ENCODE data around the gene JUNB.
"Not testable (repeated sequence)": the region's sequence is repeated elsewhere in the genome, so short reads cannot be mapped to it uniquely, and the experiment has no call there.

JUNB gene

GRCh38 chr19:12797607-12798006, 6.3 kb downstream of the JUNB start:
- in situ Hi-C loops (cut with MboI; ENCODE audit: low sequenced_read_pairs); H3K4me3 ChIP-seq; DNase-seq (ENCODE audit: low spot score in 2 of 2); H3K27me3 ChIP-seq (ENCODE audit: low read depth); H3K9me3 ChIP-seq: not testable (repeated sequence)
- peaks cover 15% of the 10 kb centered on the region for H3K4me1 ChIP-seq
- peaks cover 37% of the 10 kb centered on the region for H3K36me3 ChIP-seq (replicated peaks)

DNA sequence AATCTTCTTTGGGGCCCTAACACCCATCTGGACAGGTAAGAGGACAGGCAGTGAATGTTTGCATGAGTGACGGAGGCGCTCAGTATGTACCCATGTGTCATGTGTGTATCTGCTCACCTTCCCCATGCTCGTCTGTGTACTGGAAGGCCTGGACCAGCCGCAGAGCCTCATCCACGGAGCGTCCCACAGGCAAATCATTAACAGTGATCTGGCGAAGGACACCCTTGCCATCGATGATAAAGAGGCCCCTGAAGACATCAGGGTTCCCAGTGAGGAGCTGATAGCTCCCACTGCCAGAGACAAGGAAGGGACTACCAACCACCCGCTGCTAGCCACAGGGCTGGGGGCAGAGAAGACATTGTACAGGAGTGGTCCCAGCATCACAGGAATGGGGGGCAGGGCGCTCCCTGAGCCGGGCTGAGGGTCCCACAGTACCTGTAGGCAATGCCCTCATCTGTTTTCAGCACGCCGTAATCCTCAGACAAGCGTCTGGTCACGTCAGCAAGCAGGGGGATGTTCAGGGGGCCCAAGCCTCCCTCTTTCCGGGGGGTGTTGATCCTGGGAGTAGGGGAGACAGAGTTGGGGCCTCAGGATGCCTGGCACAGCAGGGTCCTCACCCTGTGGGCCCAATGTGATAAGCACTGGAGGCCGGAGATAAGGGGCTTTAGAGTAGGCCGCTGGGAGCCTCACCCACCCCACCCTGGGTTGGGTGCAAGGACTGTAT, 8.6 kb downstream of the JUNB start:
- Histone ChIP-seq H3K4me1 (peaks cover 12% of the 10 kb centered on the region), H3K9me3 (no peaks in the 10 kb centered on the region; the same call in 1 of the 2 replicates), H3K27me3 (ENCODE audit: low read depth) (no peaks in the 10 kb centered on the region), H3K4me3 (peak overlapping the region; percentile 98), H3K36me3 (replicated peaks) (peaks cover 37% of the 10 kb centered on the region)
- no peak for DNase-seq (ENCODE audit: low spot score in 2 of 2)
- in situ Hi-C loops (cut with MboI; ENCODE audit: low sequenced_read_pairs), result no loop called here

GRCh38 chr19:12800466-12800770, 9.1 kb downstream of the JUNB start:
- H3K36me3 ChIP-seq (replicated peaks), result peaks cover 37% of the 10 kb centered on the region
- no peak for DNase-seq (ENCODE audit: low spot score in 2 of 2)
- H3K4me1 ChIP-seq, result peaks cover 12% of the 10 kb centered on the region
- H3K27me3 ChIP-seq (ENCODE audit: low read depth), result no peaks in the 10 kb centered on the region
- H3K4me3 ChIP-seq, result peak overlapping the region; percentile 98
- no peaks in the 10 kb centered on the region; the same call in 1 of the 2 replicates for H3K9me3 ChIP-seq
- in situ Hi-C loops (cut with MboI; ENCODE audit: low sequenced_read_pairs), result no loop called here

- in situ Hi-C loops (cut with MboI; ENCODE audit: low sequenced_read_pairs), result no loop called here
- DNase-seq (ENCODE audit: low spot score in 2 of 2), result peak in 1 of 2 experiments; percentile 44
- peaks cover 13% of the 10 kb centered on the region for H3K4me1 ChIP-seq
- H3K27me3 ChIP-seq (ENCODE audit: low read depth), result no peaks in the 10 kb centered on the region
- no peaks in the 10 kb centered on the region; the same call in 1 of the 2 replicates for H3K9me3 ChIP-seq
- peak overlapping the region; percentile 98 for H3K4me3 ChIP-seq
- H3K36me3 ChIP-seq (replicated peaks), result peaks cover 37% of the 10 kb centered on the region
Observed at GRCh38 chr19:12800923-12801465, 9.7 kb downstream of the JUNB start.

DNA sequence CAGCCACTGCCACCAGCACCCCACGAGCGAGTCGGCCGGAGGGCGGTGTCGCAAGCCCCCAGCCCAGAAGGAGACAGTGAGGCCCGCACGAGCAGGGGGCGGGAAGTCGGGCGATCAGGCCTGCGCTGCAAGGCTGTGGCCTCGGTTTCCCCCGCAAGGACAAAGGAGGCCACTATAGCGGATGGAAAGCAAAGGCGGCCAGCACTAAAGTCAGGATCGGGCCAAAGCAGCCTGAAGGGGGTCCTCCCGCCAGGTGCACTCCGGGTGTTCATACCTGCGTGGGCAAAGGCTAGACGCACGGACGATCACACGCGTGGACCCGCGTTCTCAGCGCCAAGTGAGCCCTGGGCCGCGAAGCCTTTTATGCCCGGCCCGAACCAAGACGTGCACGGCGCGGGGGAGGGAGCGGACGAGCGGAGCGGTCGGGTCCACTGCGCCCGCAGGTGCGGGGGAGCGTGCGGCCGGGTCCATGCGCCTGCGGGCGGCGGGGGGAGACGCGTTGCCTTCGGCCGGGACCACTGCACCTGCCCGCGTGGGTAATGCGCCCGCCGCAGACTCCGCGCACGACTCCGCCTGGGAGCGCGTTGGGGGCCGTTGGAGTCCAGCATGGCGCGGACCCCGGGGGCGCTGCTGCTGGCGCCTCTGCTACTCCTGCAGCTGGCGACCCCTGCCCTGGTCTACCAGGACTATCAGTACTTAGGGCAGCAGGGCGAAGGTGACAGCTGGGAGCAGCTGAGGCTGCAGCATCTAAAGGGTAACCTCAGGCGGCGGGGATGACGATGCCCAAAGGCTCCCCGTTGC, 10.4 kb downstream of the JUNB start, which contains the start of the genes PRDX2 and THSD8:
Gene PRDX2 (minus strand): TSS at position 335 of the 801 bp plus-strand sequence. CDS start 539 bp downstream, outside the sequence.
Gene THSD8 (plus strand): TSS at position 604 of the 801 bp plus-strand sequence. CDS start 3 bp downstream, at position 607.
- no peaks in the 10 kb centered on the region for H3K27me3 ChIP-seq (ENCODE audit: low read depth)
- in situ Hi-C loops (cut with MboI; ENCODE audit: low sequenced_read_pairs), result no loop called here
- peak; percentile 77 to 92 for DNase-seq (ENCODE audit: low spot score in 2 of 2)
- peaks cover 34% of the 10 kb centered on the region for H3K36me3 ChIP-seq (replicated peaks)
- peaks cover 14% of the 10 kb centered on the region for H3K4me1 ChIP-seq
- peak within 1 kb of the TSS; percentile 98 for H3K4me3 ChIP-seq
- no peaks in the 10 kb centered on the region; the same call in 1 of the 2 replicates for H3K9me3 ChIP-seq

DNA sequence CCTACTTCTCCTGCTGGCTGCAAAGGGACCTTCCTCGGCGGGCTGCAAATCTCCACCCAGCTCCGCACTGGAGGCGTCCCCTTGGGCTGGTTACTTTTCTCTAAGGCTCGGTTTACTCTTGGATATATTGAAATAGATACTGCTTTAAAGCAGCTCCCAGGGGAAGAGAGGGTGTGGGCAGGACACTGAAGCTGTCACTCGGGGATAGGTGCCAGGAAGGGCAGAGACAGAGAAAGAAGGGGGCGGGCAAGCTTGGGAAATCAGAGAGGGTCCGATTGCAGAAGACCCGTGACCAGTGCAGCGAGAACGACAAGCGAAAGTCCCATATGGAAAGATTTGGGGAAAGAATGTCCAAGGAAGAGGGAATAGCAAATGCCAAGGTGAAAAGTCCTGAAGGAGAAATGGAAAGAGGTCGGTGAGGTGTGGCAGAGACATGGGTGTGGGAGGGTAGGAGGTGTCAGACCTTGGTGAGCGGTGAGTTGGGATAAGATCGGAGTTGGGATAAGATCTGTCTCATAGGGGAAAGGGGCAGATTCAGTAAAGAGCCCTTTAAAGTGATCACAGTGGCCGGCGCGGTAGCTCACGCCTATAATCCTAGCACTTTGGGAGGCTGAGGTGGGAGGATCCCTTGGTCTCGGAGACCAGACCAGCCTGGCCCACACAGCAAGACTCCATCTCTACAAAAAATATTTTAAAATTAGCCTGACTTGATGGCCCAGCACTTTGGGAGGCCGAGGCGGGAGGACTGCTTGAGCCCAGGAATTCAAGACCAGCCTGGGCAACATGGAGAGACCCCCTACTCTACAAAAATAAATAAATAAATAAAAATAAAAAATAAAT, 11.2 kb downstream of the JUNB start:
- in situ Hi-C loops (cut with MboI; ENCODE audit: low sequenced_read_pairs), result no loop called here
- no peak for DNase-seq (ENCODE audit: low spot score in 2 of 2)
- Histone ChIP-seq H3K27me3 (ENCODE audit: low read depth) (no peaks in the 10 kb centered on the region), H3K9me3 (no peaks in the 10 kb centered on the region), H3K4me3 (peak overlapping the region; percentile 98), H3K4me1 (peaks cover 18% of the 10 kb centered on the region), H3K36me3 (replicated peaks) (peaks cover 31% of the 10 kb centered on the region)

GRCh38 chr19:12804051-12804450, 12.8 kb downstream of the JUNB start:
- no peaks in the 10 kb centered on the region for H3K9me3 ChIP-seq
- in situ Hi-C loops (cut with MboI; ENCODE audit: low sequenced_read_pairs), result no loop called here
- peaks cover 18% of the 10 kb centered on the region for H3K4me1 ChIP-seq
- H3K4me3 ChIP-seq, result no peak overlapping the region
- H3K27me3 ChIP-seq (ENCODE audit: low read depth), result no peaks in the 10 kb centered on the region
- no peak for DNase-seq (ENCODE audit: low spot score in 2 of 2)
- peaks cover 36% of the 10 kb centered on the region for H3K36me3 ChIP-seq (replicated peaks)

DNA sequence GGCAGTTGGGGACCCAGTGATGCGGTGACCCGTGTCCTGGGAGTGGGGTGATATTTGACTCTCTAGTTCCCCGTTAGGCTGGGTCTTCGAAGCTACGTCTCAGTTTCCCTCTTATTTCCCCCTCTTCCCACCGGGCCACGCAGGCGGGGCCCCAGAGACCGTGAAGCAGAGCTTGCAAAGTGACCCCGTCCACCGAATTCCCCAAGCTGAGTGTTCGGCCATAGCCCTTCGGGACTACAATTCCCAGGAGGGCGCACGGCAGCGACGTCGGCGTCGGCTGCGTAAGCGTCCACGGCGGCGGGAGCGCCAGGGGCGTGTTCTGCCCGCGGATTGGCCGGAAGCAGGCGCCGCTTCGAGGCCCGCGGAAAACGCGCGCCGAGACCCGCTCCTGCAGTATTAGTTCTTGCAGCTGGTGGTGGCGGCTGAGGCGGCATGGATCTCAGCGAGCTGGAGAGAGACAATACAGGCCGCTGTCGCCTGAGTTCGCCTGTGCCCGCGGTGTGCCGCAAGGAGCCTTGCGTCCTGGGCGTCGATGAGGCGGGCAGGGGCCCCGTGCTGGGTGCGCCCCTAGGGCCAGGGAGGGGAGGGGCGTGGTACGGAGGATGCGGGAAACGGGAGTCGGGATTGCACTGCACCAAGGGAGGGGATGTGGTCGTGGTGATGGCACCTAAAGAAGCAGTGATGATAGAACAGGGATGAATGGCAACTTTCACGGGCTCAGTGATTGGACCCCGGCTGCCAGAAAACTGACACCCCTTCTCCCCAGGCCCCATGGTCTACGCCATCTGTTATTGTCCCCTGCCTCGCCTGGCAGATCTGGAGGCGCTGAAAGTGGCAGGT, 15.2 kb downstream of the JUNB start, which contains the start of gene RNASEH2A:
Gene RNASEH2A (plus strand): TSS at position 343 of the 840 bp plus-strand sequence. CDS start 90 bp downstream, at position 433.
- H3K4me3 ChIP-seq, result peak within 1 kb of the TSS; percentile 59
- peaks cover 25% of the 10 kb centered on the region for H3K36me3 ChIP-seq (replicated peaks)
- in situ Hi-C loops (cut with MboI; ENCODE audit: low sequenced_read_pairs), result no loop called here
- no peaks in the 10 kb centered on the region for H3K9me3 ChIP-seq
- H3K4me1 ChIP-seq, result peaks cover 12% of the 10 kb centered on the region
- peak; percentile 92 to 94 for DNase-seq (ENCODE audit: low spot score in 2 of 2)
- no peaks in the 10 kb centered on the region for H3K27me3 ChIP-seq (ENCODE audit: low read depth)

GRCh38 chr19:12815088-12815487, 23.8 kb downstream of the JUNB start:
- Histone ChIP-seq H3K36me3 (replicated peaks) (peaks cover 37% of the 10 kb centered on the region), H3K27me3 (ENCODE audit: low read depth) (no peaks in the 10 kb centered on the region), H3K9me3 (no peaks in the 10 kb centered on the region), H3K4me3 (no peak overlapping the region), H3K4me1 (no peaks in the 10 kb centered on the region)
- DNase-seq (ENCODE audit: low spot score in 2 of 2), result no peak
- in situ Hi-C loops (cut with MboI; ENCODE audit: low sequenced_read_pairs), result no loop called here

DNA sequence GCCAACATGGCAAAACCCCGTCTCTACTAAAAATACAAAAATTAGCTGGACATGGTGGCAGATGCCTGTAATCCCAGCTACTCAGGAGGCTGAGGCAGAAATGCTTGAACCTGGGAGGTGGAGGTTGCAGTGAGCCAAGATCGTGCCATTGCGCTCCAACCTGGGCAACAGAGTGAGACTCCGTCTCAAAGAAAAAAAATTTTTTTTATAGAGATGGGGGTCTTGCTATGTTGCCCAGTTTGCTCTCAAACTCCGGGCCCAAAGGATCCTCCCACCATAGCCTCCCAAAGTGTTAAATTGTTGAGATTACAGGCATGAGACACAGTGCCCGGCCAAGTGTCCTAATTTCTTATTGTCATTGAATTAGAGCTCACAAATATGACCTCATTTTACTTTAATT, 25.9 kb downstream of the JUNB start:
- DNase-seq (ENCODE audit: low spot score in 2 of 2); H3K4me3 ChIP-seq; H3K4me1 ChIP-seq; H3K27me3 ChIP-seq (ENCODE audit: low read depth); in situ Hi-C loops (cut with MboI; ENCODE audit: low sequenced_read_pairs); H3K9me3 ChIP-seq: not testable (repeated sequence)
- peaks cover 25% of the 10 kb centered on the region for H3K36me3 ChIP-seq (replicated peaks)

DNA sequence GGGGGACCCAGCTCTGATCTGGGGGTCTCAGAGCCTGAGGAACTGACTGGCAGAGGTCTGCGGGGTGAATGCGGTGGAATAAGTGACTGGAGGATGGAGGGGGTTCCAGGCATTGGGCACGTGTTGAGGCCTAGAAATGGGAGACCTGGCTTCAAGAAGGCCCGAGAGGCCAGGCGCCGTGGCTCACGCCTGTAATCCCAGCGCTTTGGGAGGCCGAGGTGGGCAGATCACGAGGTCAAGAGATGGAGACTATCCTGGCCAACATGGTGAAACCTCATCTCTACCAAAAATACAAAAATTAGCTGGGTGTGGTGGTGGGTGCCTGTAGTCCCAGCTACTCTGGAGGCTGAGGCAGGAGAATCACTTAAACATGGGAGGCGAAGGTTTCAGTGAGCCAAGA, 26.5 kb downstream of the JUNB start:
- H3K4me3 ChIP-seq; H3K9me3 ChIP-seq; H3K27me3 ChIP-seq (ENCODE audit: low read depth); H3K4me1 ChIP-seq; in situ Hi-C loops (cut with MboI; ENCODE audit: low sequenced_read_pairs); DNase-seq (ENCODE audit: low spot score in 2 of 2): not testable (repeated sequence)
- peaks cover 19% of the 10 kb centered on the region for H3K36me3 ChIP-seq (replicated peaks)

GRCh38 chr19:12821761-12822160, 30.5 kb downstream of the JUNB start:
- in situ Hi-C loops (cut with MboI; ENCODE audit: low sequenced_read_pairs), result no loop called here
- H3K4me3 ChIP-seq, result no peak overlapping the region
- no peak for DNase-seq (ENCODE audit: low spot score in 2 of 2)
- H3K9me3 ChIP-seq, result no peaks in the 10 kb centered on the region
- no peaks in the 10 kb centered on the region for H3K36me3 ChIP-seq (replicated peaks)
- peaks cover 4% of the 10 kb centered on the region; the same call in 1 of the 2 replicates for H3K4me1 ChIP-seq
- no peaks in the 10 kb centered on the region for H3K27me3 ChIP-seq (ENCODE audit: low read depth)
